CD8-positive, alpha-beta memory T cell (primary cell): ENCODE data around the gene KDM3B. TPM values are rescaled to one million over a fixed set of nuclear protein-coding genes. Genes with fewer than 3 reads are reported as not detected.
A peak's percentile ranks its signal among the peaks of the same experiment; 100 is the strongest.

Experiments used
- CTCF ChIA-PET: fragments of 350-600 bp; sonication (Branson Sonifier 250); formaldehyde crosslinking; loops from one replicate; lab custom pipeline; 2021; ENCODE audit warnings: antibody characterized with exemption; lab: Charles Lee
- POLR2A ChIA-PET: fragments of 350-600 bp; sonication (Branson Sonifier 250); formaldehyde crosslinking; loops from one replicate; lab custom pipeline; 2021; ENCODE audit warnings: antibody characterized with exemption; lab: Charles Lee
- DNase-seq, 5 donors: peaks; one replicate each; pipeline versions ENCODE4 v3.0.0 to v3.0.0-alpha.2; 2020 to 2022; ENCODE audit warnings: mixed read lengths in 1 of 5
- H3K27ac ChIP-seq: one replicate; pipeline ENCODE4 v1.7.0; 2013; ENCODE audit warnings: low read depth, mild to moderate bottlenecking, low read length, moderate library complexity
- H3K27me3 ChIP-seq: 2 replicates; pipeline ENCODE4 v1.7.0; 2013; ENCODE audit warnings: low read length, mild to moderate bottlenecking; ENCODE audit not compliant: insufficient read depth, poor library complexity, severe bottlenecking
- H3K36me3 ChIP-seq: 2 replicates; pipeline ENCODE4 v1.7.0; 2013; ENCODE audit warnings: mild to moderate bottlenecking, low read length, moderate library complexity; ENCODE audit not compliant: insufficient read depth
- H3K4me1 ChIP-seq: 2 replicates; pipeline ENCODE4 v1.7.0; 2013; ENCODE audit warnings: mild to moderate bottlenecking, low read length, moderate library complexity; ENCODE audit not compliant: insufficient read depth
- H3K4me3 ChIP-seq: 2 replicates; pipeline ENCODE4 v1.7.0; 2013; ENCODE audit warnings: mild to moderate bottlenecking, low read length
- H3K9me3 ChIP-seq: 2 replicates; pipeline ENCODE4 v1.7.0; 2013; ENCODE audit warnings: mild to moderate bottlenecking, low read length
- H3K27ac Mint-ChIP-seq, 8 donors: one replicate each; pipeline ENCODE4 v1.8.0; 2020 to 2021; ENCODE audit warnings: mixed read lengths in 8 of 8, mild to moderate bottlenecking in 6 of 8, inconsistent platforms in 3 of 8, moderate library complexity in 3 of 8
- H3K27me3 Mint-ChIP-seq, 2 donors: one replicate each; pipeline ENCODE4 v1.8.0; 2020 to 2021; ENCODE audit warnings: mixed read lengths in 2 of 2, mild to moderate bottlenecking in 1 of 2, moderate library complexity in 1 of 2
- H3K36me3 Mint-ChIP-seq, 3 donors: one replicate each; pipeline ENCODE4 v1.8.0; 2020 to 2021; ENCODE audit warnings: mixed read lengths in 3 of 3, inconsistent platforms in 1 of 3, mild to moderate bottlenecking in 1 of 3
- H3K4me1 Mint-ChIP-seq, 3 donors: one replicate each; pipeline ENCODE4 v1.8.0; 2020 to 2021; ENCODE audit warnings: mixed read lengths in 3 of 3, inconsistent platforms in 1 of 3, mild to moderate bottlenecking in 1 of 3
- H3K4me3 Mint-ChIP-seq, 7 donors: one replicate each; pipeline ENCODE4 v1.8.0; 2020 to 2021; ENCODE audit warnings: mixed read lengths in 7 of 7, mild to moderate bottlenecking in 6 of 7, moderate library complexity in 4 of 7, inconsistent platforms in 2 of 7
- H3K9me3 Mint-ChIP-seq, 5 donors: one replicate each; pipeline ENCODE4 v1.8.0; 2020 to 2022; ENCODE audit warnings: mixed read lengths in 5 of 5, mild to moderate bottlenecking in 3 of 5, moderate library complexity in 2 of 5, inconsistent platforms in 1 of 5
- polyA plus RNA-seq: library from polyadenylated mRNA; unstranded; fragments of 300-500 nt; fragmentation: Illumina TruSeq; gene quantifications from one replicate; pipeline ENCODE4 v1.2.3, GENCODE V29; 2021
- total RNA-seq, 2 experiments: library from RNA; stranded (reverse); gene quantifications; one replicate each; pipeline ENCODE4 v1.2.3, GENCODE V29; 2021

Gene KDM3B
- total and polyA plus RNA-seq, 3 experiments from 2014 or later, result 14.7 to 44.7 (median 42.4) TPM

GRCh38 chr5:138350563-138350890 lies 2.0 kb upstream of the KDM3B start:
- peak overlapping the region in 6 of 8 donors; percentile 4 to 90 (median 60) for H3K27ac Mint-ChIP-seq
- H3K27me3 Mint-ChIP-seq, result peaks cover 0 to 12% of the 10 kb centered on the region in 2 donors
- no peaks in the 10 kb centered on the region for H3K27me3 ChIP-seq
- POLR2A ChIA-PET, result interaction anchor here (7.3 kb wide), 1 partner anchor 12 kb away, joined by 120 read pairs; the partner anchor contains the start of gene FAM53C
- CTCF ChIA-PET, result interaction anchor here (9.9 kb wide), 1 partner anchor 13 kb away, joined by 266 read pairs; the partner anchor contains the start of genes CDC25C and FAM53C
- no peak overlapping the region for H3K4me3 ChIP-seq
- peaks cover 5 to 41% (median 7%) of the 10 kb centered on the region in 3 donors for H3K36me3 Mint-ChIP-seq
- DNase-seq, result no peak
- H3K36me3 ChIP-seq, result peaks cover 11% of the 10 kb centered on the region
- H3K4me3 Mint-ChIP-seq, result peak overlapping the region in 5 of 7 donors; percentile 4 to 89 (median 12)
- peaks cover 5% of the 10 kb centered on the region for H3K9me3 ChIP-seq
- H3K4me1 Mint-ChIP-seq, result peaks cover 38 to 43% (median 38%) of the 10 kb centered on the region in 3 donors
- peaks cover 0 to 8% (median 0%) of the 10 kb centered on the region in 5 donors for H3K9me3 Mint-ChIP-seq
- no peak overlapping the region for H3K27ac ChIP-seq
- peaks cover 17% of the 10 kb centered on the region for H3K4me1 ChIP-seq

GRCh38 chr5:138351056-138351455 lies 1.4 kb upstream of the KDM3B start:
- peak overlapping the region in 4 of 8 donors; percentile 4 to 90 (median 56) for H3K27ac Mint-ChIP-seq
- H3K27me3 Mint-ChIP-seq, result peaks cover 0 to 12% of the 10 kb centered on the region in 2 donors
- peak overlapping the region in 4 of 7 donors; percentile 5 to 94 (median 54) for H3K4me3 Mint-ChIP-seq
- H3K9me3 ChIP-seq, result peaks cover 5% of the 10 kb centered on the region
- H3K36me3 ChIP-seq, result peaks cover 6% of the 10 kb centered on the region
- ChIA-PET POLR2A (interaction anchor here (1.3 to 7.3 kb wide), 2 partner anchors 12 to 20 kb away, joined by 4 to 120 read pairs; partner anchors contain the start of gene FAM53C), CTCF (interaction anchor here (1.3 to 9.9 kb wide), 5 partner anchors 14 to 174 kb away, joined by 3 to 266 read pairs (median 4); partner anchors contain the start of genes CDC25C and FAM53C)
- DNase-seq, result no peak
- peaks cover 42 to 48% (median 43%) of the 10 kb centered on the region in 3 donors for H3K4me1 Mint-ChIP-seq
- H3K36me3 Mint-ChIP-seq, result peaks cover under 1 to 36% (median 6%) of the 10 kb centered on the region in 3 donors
- H3K27ac ChIP-seq, result no peak overlapping the region
- no peaks in the 10 kb centered on the region for H3K27me3 ChIP-seq
- peaks cover 22% of the 10 kb centered on the region for H3K4me1 ChIP-seq
- no peak overlapping the region for H3K4me3 ChIP-seq
- H3K9me3 Mint-ChIP-seq, result peaks cover 0 to 8% (median 0%) of the 10 kb centered on the region in 5 donors

GRCh38 chr5:138351517-138351916 lies 968 bp upstream of the KDM3B start:
- ChIA-PET CTCF (interaction anchor here (0.5 to 9.9 kb wide), 27 partner anchors 14 to 454 kb away, joined by 3 to 266 read pairs (median 4); partner anchors contain the start of genes CDC23, CDC25C, EGR1 and ETF1), POLR2A (interaction anchor here (1.3 to 7.3 kb wide), 5 partner anchors 13 to 173 kb away, joined by 4 to 120 read pairs (median 12); partner anchors contain the start of genes BRD8, CDC23, EGR1 and FAM53C)
- Mint-ChIP-seq H3K4me3 (peak overlapping the region; percentile 75 to 94 (median 84)), H3K36me3 (peaks cover 0 to 34% (median 6%) of the 10 kb centered on the region in 3 donors), H3K27ac (peak overlapping the region in 6 of 8 donors; percentile 77 to 93 (median 88)), H3K9me3 (peaks cover 0 to 8% (median 0%) of the 10 kb centered on the region in 5 donors), H3K4me1 (peaks cover 46 to 52% (median 48%) of the 10 kb centered on the region in 3 donors), H3K27me3 (peaks cover 0 to 12% of the 10 kb centered on the region in 2 donors)
- Histone ChIP-seq H3K4me3 (no peak overlapping the region), H3K4me1 (peaks cover 25% of the 10 kb centered on the region), H3K9me3 (peaks cover 5% of the 10 kb centered on the region), H3K36me3 (peaks cover 5% of the 10 kb centered on the region), H3K27me3 (no peaks in the 10 kb centered on the region), H3K27ac (no peak overlapping the region)
- no peak for DNase-seq

- POLR2A ChIA-PET, result interaction anchor here (0.8 to 7.3 kb wide), 12 partner anchors 14 to 941 kb away, joined by 3 to 120 read pairs (median 6); partner anchors contain the start of genes BRD8, CDC23, CDC25C and EGR1
- Histone ChIP-seq H3K27ac (peak overlapping the region; percentile 88), H3K27me3 (no peaks in the 10 kb centered on the region), H3K36me3 (no peaks in the 10 kb centered on the region), H3K4me1 (peaks cover 25% of the 10 kb centered on the region), H3K9me3 (peaks cover 5% of the 10 kb centered on the region), H3K4me3 (peak overlapping the region; percentile 84)
- peaks cover 0 to 12% of the 10 kb centered on the region in 2 donors for H3K27me3 Mint-ChIP-seq
- peak overlapping the region; percentile 90 to 100 (median 96) for H3K4me3 Mint-ChIP-seq
- CTCF ChIA-PET, result interaction anchor here (0.7 to 9.9 kb wide), 36 partner anchors 9 to 465 kb away, joined by 3 to 266 read pairs (median 4); partner anchors contain the start of genes BRD8, CDC23, CDC25C and ETF1
- H3K27ac Mint-ChIP-seq, result peak overlapping the region; percentile 91 to 99 (median 96)
- peaks cover 0 to 8% (median 0%) of the 10 kb centered on the region in 5 donors for H3K9me3 Mint-ChIP-seq
- H3K36me3 Mint-ChIP-seq, result peaks cover 0 to 20% (median 0%) of the 10 kb centered on the region in 3 donors
- peaks cover 48 to 56% (median 52%) of the 10 kb centered on the region in 3 donors for H3K4me1 Mint-ChIP-seq
- peak; percentile 73 to 87 (median 76) for DNase-seq
Observed at GRCh38 chr5:138352722-138353559, 456 bp downstream of the KDM3B start.

GRCh38 chr5:138353560-138354080 lies 1.1 kb downstream of the KDM3B start:
- Histone ChIP-seq H3K36me3 (no peaks in the 10 kb centered on the region), H3K4me3 (peak overlapping the region; percentile 84), H3K9me3 (peaks cover 5% of the 10 kb centered on the region), H3K4me1 (peaks cover 25% of the 10 kb centered on the region), H3K27ac (peak overlapping the region; percentile 88), H3K27me3 (no peaks in the 10 kb centered on the region)
- DNase-seq, result no peak
- H3K36me3 Mint-ChIP-seq, result peaks cover 0 to 14% (median 0%) of the 10 kb centered on the region in 3 donors
- ChIA-PET CTCF (interaction anchor here (0.8 to 9.9 kb wide), 21 partner anchors 10 to 465 kb away, joined by 3 to 266 read pairs (median 5); partner anchors contain the start of genes BRD8, CDC23, CDC25C and ETF1), POLR2A (interaction anchor here (0.5 to 7.3 kb wide), 10 partner anchors 14 to 599 kb away, joined by 3 to 120 read pairs (median 8); partner anchors contain the start of genes BRD8, CDC23, CDC25C and EGR1)
- H3K27ac Mint-ChIP-seq, result peak overlapping the region; percentile 91 to 99 (median 96)
- peaks cover 0 to 8% (median 0%) of the 10 kb centered on the region in 5 donors for H3K9me3 Mint-ChIP-seq
- H3K4me3 Mint-ChIP-seq, result peak overlapping the region; percentile 90 to 100 (median 96)
- peaks cover 48 to 56% (median 52%) of the 10 kb centered on the region in 3 donors for H3K4me1 Mint-ChIP-seq
- peaks cover 0 to 12% of the 10 kb centered on the region in 2 donors for H3K27me3 Mint-ChIP-seq

- peaks cover 0 to 8% (median 0%) of the 10 kb centered on the region in 5 donors for H3K9me3 Mint-ChIP-seq
- ChIA-PET CTCF (interaction anchor here (1.2 to 9.9 kb wide), 10 partner anchors 9 to 189 kb away, joined by 3 to 266 read pairs (median 6); partner anchors contain the start of genes CDC25C, ETF1 and FAM53C), POLR2A (interaction anchor here (0.5 to 7.3 kb wide), 4 partner anchors 15 to 88 kb away, joined by 4 to 120 read pairs (median 15); partner anchors contain the start of genes CDC25C and FAM53C)
- no peak for DNase-seq
- H3K9me3 ChIP-seq, result peaks cover 5% of the 10 kb centered on the region
- H3K27ac ChIP-seq, result peak overlapping the region; percentile 88
- peak overlapping the region; percentile 90 to 100 (median 96) for H3K4me3 Mint-ChIP-seq
- H3K27me3 Mint-ChIP-seq, result peaks cover 0 to 12% of the 10 kb centered on the region in 2 donors
- H3K27me3 ChIP-seq, result no peaks in the 10 kb centered on the region
- H3K4me1 Mint-ChIP-seq, result peaks cover 48 to 57% (median 53%) of the 10 kb centered on the region in 3 donors
- peak overlapping the region; percentile 84 for H3K4me3 ChIP-seq
- no peaks in the 10 kb centered on the region for H3K36me3 ChIP-seq
- H3K36me3 Mint-ChIP-seq, result peaks cover 0 to 11% (median 0%) of the 10 kb centered on the region in 3 donors
- H3K4me1 ChIP-seq, result peaks cover 26% of the 10 kb centered on the region
- peak overlapping the region; percentile 78 to 99 (median 95) for H3K27ac Mint-ChIP-seq
Observed at GRCh38 chr5:138354387-138354786, 1.9 kb downstream of the KDM3B start.
